Measurements from ENCODE around the gene RHNO1.

Gene RHNO1, protein sequence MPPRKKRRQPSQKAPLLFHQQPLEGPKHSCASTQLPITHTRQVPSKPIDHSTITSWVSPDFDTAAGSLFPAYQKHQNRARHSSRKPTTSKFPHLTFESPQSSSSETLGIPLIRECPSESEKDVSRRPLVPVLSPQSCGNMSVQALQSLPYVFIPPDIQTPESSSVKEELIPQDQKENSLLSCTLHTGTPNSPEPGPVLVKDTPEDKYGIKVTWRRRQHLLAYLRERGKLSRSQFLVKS

DNA sequence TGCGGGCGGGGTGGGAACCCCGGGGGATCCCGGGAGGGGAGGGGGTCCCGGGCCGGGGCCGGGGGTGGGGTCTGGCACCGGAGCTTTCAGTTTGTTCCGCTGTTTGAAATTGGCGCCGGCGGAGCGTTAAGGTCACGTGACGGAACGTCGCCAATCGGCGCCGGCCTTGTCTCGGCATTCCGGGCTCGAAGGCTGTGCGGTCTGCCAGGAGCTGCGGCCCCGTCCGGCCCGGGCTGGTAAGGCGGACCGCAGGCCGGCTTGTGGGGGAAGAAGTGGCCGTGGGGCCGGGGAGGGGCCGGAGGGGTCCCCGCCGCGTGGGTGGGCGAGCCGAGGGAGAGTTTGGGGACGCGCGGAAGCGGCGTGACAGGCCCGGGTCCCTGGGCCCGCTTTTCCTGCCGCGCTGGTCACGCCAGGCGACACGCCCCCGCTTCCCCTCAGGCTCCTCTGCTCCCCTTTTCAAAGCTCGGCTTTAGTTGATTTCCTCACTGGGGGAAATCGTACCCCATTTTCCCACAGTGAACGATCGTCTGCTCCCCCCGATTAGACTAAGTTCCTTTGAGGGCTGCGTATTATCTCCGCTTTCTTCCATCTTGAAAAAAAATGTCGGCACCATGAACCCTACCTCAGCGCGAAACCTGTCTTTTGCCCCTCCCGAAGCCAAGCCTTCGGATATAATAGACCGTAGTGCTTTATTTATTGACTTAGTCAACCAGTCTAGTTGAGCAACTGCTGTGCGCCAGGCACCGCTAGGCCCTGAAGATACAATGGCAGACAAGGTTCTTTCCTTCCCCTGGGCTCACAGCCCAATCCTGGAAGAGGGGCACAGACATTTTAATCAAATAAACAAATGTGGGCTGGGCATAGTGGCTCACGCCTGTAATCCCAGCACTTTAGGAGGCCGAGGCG lies at the start of gene RHNO1, which contains the start of gene FOXM1:
RHNO1 (plus strand) TSS at position 177 of the 906 bp plus-strand sequence. CDS start 8,144 bp downstream, outside the sequence.
FOXM1 (minus strand) TSS at position 128 of the 906 bp plus-strand sequence. CDS start 2,696 bp downstream, outside the sequence.
- H3K4me3 ChIP-seq (ENCODE audit: low read depth, low read length), result peak within 1 kb of the TSS; percentile 90
- DNase-seq (ENCODE audit: low read depth), result no peak

DNA sequence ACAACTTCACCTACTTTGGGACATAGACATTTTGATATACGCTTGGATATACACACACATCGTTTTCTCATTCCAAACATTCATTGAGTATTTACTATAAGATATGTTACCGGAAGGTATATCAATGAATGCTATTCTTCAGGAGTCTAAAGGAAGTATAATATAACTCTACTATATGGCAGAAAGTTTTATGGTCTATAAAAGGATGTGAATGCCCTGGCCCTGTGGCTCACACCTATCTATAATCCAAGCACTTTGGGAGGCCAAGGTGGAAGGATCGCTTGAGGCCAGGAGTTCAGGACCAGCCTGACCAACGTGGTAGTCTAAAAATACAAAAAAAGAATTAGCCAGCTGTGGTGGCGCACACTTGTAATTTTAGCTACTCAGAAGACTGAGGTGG lies 47.7 kb upstream of the RHNO1 start:
- no peak for DNase-seq (ENCODE audit: low read depth)
- no peak overlapping the region for H3K4me3 ChIP-seq (ENCODE audit: low read depth, low read length)

DNA sequence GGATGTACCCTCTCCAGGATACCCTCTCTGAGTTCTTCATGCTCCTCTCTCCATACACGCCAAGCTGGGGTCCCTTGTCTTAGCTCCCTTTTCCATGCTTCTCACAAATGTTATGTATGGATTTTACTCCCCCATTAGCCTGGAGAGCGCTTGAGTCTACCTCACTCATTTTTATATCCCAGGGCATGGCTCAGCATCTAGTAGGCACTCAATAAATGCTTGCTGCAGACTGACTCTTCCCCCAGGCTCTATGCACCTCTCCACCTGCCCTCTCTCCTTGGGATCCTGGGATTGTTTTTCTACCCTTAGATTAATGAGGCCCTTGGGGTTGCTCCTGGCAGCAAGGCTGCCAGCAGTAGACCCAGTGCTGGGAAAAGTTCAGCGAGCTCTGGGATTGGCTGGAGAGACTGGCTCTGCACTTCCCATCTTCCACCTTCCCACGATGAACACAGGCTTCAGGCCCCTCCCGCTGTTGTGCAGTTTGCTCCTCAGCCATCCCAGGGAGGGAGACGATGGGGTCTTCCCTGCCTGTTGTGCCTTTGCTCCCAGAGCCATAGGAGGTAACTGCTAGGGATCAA lies 44.4 kb upstream of the RHNO1 start:
- no peak for DNase-seq (ENCODE audit: low read depth)
- no peak overlapping the region for H3K4me3 ChIP-seq (ENCODE audit: low read depth, low read length)

DNA sequence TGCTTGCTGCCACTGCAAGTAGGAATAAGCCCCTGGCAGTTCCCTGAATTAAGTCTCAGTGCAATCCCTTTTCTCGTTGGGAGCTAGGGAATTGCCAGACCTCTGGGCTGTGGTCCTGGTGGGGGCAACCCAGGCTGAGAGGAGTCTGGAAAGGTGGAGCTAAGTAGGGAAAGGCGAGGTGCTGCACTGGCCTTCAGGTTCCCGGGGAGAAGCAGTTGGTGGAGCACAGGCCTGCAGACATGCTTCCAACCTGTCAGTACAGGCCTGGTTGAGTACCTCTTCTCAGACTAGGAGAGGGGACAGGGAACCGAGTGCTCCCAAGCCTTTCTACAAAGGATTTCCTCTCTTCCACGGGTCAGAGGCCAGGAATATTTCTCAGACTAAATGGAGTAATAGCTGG lies 43.7 kb upstream of the RHNO1 start:
- no peak for DNase-seq (ENCODE audit: low read depth)
- H3K4me3 ChIP-seq (ENCODE audit: low read depth, low read length), result no peak overlapping the region

DNA sequence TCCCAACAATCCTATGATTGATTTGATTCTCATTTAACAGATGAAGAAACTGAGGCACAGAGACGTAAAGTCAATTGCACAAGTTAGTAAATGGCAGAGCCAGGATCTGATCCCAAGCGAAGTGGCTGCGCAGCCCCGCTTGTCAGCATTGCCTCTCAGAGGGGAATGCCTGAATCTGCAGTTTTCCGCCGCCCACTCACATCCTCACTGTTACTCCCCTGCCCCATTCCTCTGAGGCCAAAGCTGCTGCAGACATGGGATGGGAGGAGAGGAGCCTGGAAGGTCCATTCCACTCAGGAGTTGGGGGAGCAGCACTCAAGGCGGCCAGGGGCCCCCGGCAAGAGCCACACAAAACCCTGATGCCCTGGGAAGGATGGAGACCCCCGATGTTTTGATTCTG lies 43.2 kb upstream of the RHNO1 start:
- DNase-seq (ENCODE audit: low read depth), result no peak
- H3K4me3 ChIP-seq (ENCODE audit: low read depth, low read length), result no peak overlapping the region

DNA sequence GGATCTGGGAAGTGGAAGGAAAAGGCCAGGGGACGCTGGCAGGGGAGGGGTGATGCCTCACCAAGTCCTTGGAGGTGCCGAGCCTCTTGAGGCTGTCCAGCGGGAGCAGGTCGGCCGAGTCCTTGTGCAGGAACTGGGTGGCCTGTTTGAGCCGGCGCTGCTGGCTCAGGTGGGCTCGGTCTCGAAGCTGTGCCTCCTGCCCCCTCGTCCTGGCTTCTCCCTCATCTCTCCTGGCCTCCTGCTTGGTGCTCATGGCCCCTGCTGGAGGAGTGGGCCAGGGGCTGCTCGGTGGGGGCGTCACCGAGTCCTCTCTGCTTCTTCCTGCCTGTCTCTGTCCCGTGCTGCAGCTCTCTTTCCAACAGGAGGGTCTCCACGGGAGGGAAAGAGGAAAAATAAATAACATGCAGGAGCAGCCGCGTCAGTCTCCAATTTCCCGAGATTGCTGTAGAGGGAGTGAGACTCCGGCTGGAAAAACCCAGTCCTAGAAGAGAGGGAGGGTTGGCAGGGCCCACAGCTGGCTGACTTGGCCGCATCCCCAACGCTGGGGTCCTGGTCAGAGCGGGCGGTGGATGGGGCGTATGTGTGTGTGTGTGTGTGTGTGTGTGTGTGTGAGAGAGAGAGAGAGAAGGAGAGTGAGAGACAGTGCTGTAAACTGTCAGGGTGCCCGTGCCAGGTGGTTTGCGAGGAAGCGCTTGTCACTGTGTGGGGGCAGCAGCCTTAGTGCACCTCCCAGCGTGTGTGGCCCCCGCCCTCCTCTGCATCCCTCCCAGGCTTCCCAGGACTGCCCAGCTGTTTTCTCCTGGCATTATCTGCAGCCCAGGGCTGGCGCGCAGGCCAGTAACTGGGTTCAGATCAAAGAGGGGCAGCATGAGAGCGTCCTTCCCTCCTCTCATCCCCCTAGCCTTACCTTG lies 42.2 kb upstream of the RHNO1 start, which contains the start of gene NRIP2:
NRIP2 (minus strand) TSS at position 455 of the 911 bp plus-strand sequence; CDS start at position 403, 52 bp downstream.
- peak; percentile 61 for DNase-seq (ENCODE audit: low read depth)
- peak within 1 kb of the TSS; percentile 17 for H3K4me3 ChIP-seq (ENCODE audit: low read depth, low read length)

DNA sequence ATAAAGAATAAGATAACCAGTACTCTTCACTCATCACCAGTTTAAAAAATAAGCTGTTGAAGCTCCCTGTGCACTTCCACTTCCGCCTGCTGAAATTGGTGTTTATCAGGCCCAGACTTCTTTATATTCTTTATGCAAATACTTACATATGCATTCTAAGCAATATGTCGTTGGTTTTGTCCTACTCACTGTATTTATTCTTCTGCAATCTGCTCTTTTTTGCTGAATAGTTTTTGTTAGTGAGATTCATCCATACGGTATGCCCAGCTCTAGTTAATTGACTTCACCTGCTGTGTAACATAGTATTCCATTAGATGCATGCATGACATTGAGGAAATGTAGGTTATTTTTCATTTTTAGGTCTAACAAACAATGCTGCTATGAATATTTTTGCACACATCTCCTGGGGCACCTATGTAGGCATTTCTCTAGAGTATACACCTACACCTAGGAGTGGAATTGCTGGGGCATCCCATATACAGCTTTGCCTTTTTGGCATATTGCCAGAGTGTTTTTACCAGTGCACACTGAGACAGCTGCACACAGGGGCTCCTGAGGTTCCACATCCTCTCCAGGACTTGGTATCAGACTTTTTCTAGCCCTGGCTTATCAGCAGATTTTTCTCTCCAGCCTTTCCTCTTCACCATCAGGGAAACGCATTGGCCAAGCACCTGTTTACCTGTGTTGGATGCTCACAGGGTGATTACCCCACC lies 41.2 kb upstream of the RHNO1 start:
- no peak overlapping the region for H3K4me3 ChIP-seq (ENCODE audit: low read depth, low read length)
- no peak for DNase-seq (ENCODE audit: low read depth)

DNA sequence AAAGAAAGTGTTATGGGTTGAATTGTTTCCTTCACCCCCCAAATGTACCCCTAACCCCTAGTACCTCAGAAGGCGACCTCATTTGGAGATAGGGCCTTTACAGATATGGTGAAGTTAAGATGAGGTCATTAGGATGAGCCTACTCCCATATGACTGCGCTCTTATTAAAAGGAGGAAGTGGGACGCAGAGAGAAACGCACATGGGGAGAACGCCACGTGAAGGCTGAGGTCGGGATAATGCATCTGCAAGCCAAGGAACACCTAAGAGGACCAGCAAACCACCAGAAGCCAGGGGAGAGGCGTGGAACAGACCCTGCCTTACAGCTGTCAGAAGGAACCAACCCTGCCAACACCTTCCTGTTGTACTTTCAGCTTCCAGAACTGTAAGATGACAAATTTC lies 40.4 kb upstream of the RHNO1 start:
- H3K4me3 ChIP-seq (ENCODE audit: low read depth, low read length), result no peak overlapping the region
- no peak for DNase-seq (ENCODE audit: low read depth)

DNA sequence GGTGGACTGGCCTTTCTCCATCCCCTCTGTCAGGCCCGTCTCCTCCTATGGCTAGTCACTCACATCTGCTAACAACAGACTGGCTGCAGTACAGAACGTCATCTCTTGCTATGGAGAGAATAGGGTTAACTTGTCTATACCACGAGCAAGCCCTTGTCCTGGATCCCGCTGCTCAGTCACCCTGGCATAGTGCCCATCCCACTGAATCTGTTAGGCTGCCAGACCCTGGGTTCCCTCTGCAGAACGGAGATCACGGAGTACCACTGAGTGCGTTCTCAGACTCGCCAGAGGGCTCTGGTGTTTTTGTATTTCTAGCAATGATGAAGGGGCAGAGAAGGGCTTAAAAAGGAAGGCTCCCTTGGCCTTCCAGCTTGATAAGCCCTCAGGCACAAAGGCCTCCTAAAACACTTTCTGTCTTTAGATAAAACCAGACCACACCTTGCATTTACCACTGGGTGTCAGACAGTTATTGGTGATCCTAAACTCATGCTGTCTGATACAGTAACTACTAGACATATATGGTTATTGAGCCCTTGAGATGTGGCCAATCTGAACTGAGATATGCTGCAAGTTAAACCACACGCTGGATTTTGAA lies 35.9 kb upstream of the RHNO1 start:
- DNase-seq (ENCODE audit: low read depth), result no peak
- H3K4me3 ChIP-seq (ENCODE audit: low read depth, low read length), result no peak overlapping the region

DNA sequence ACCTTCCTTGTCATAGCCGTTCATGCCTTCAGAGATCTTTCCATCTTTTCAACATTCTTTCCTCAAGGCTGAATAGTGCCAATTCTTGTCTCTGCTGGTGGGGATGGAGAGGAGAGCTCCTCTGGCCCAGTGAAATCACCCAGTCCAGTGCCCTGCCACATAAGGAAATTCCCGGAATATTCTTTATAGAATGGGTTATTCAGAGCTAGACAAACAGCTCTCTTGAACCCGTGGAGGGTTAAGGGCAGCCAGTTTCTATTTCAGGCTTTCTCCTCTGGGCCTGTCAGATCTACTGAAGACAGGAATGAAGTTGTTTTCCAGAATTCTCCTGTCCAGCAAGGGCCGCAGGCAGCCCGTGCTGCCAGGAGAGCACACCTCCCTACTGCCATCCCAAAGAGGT lies 34.1 kb upstream of the RHNO1 start:
- DNase-seq (ENCODE audit: low read depth), result no peak
- no peak overlapping the region for H3K4me3 ChIP-seq (ENCODE audit: low read depth, low read length)

DNA sequence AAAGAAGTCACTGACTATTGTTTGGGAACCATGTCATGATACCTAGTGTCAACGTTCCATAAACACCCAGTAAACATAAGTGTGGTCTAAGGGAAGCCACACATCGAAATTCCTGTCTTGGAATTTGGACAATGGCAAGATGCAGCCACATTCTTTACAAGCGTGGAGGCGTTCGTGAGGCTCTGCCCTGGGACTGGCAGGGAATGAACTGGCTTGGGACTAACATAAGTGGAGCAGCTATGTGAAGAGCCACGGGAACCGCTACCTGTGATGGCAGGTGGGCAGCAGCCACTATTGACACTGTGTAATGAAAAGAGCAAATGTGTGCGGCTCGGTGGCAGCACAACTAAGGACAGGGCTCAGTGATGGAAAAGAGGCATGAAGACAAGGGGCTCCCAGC lies 32.2 kb upstream of the RHNO1 start:
- no peak overlapping the region for H3K4me3 ChIP-seq (ENCODE audit: low read depth, low read length)

DNA sequence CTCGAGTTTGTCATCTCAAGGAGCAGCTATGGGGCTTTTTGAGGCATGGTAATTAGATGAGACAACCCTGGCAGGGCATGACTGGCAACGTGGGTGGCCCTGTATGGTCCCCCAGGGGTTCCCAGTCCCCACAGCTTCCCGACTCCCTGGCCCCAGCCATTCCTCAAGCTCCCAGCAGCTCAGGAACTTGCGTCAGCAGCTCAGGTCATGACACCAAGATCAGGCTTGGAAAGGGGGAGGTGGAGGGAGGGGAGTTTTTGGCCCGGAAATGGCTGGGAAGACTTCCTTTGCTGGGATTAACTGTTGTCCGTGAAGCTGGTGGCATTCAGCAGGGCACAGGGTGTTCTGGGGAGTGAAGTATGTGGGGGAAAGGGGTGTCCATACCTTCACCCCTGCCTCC lies 31.7 kb upstream of the RHNO1 start:
- DNase-seq (ENCODE audit: low read depth), result peak; percentile 72
- H3K4me3 ChIP-seq (ENCODE audit: low read depth, low read length), result no peak overlapping the region

More for the DNA sequence above, 32.2 kb upstream of the RHNO1 start:
- DNase-seq (ENCODE audit: low read depth), result no peak

DNA sequence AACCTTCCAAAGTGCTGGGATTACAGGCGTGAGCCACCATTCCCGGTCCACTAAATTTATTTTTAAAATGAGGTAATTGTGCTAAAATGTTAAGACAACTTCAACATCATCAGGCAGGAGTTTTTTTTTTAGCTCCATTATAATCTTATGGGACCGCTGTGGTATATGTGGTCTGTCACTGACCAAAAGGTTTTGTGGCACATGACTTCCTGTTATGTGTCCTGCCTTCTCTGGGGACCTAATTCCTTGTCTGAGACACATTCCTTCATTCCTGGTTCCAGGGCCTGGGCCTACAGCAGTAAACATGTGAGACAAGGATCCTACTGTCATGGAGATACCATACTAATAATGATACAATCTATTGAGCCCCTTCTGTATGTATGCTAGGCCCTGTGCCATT lies 25.1 kb upstream of the RHNO1 start:
- DNase-seq (ENCODE audit: low read depth), result no peak
- H3K4me3 ChIP-seq (ENCODE audit: low read depth, low read length), result no peak overlapping the region

DNA sequence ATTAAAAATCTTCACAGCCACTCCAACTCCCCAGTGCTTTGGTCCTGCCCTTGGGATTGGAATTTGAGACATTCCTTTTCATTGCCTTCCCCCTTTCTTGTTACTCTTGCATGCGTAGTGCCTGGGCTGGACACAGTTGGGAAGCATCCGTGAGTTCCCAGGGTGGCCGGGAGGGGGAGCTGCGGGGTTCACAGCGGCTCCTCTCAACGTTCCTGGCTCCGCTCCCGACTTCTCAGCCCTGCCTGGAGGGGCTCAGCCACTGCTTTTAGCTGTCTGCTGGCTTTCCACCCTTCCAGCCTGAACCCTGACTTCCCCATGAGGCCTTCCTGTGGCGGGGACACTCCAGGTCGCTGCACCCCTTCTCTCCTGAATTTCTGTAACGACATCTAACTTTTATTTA lies 23.4 kb upstream of the RHNO1 start:
- H3K4me3 ChIP-seq (ENCODE audit: low read depth, low read length), result no peak overlapping the region
- DNase-seq (ENCODE audit: low read depth), result no peak

DNA sequence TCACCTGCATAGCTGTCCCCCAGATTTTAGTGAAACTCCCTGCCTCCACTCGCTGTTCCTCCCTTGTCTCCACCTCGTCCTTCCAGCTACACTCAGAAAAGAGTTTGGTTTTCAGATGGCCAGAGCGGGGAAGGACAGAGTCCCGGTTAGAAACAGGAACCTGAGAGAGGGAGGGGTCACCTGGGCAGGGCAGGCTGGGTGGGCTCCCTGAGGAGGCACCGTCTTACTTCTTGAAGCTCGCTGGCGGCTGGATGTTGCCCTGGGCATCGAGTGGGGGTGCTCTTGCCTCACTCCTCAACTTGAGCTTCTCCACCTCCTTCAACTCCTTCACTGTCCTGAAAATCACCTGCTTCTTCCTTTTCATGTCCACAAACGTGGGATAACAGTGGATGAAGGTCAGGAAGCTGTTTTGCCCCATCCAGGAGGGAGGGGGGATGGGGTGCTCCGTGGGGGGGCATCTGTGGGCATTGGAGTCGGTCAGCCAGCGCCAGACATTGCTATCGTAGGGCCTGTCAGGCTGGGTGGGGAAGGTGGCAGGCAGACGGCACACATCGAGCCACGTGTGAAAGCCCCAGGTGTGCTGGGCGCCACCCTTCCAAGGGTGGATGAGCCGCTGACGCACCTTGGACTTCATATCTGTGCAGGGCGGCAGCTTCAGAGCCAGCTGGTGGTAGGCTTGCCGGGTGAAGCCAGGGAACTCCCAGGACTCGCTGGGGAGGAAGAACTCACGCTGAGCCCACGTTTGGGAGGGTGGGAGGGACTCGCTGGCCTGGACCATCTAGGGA lies 22.2 kb upstream of the RHNO1 start:
- H3K4me3 ChIP-seq (ENCODE audit: low read depth, low read length), result no peak overlapping the region
- DNase-seq (ENCODE audit: low read depth), result no peak

DNA sequence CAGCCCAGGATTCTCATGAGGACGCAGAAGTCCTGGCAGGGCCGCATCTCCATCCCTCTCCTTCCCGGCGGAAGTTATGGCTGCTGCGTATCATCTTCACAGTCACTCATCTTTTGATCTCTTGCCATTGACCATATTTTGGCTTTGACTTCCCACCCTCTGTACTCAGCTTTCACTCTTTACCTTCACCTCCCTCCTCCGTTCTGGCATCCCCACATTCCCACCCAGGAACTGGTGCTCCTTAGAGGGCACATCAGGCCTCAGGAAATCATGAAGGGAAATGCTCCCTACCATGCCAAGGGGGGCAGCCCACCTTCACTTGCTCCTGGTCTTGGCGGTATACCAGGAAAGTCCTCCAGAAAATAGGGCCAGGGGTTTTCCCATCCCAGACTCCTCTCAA lies 21.5 kb upstream of the RHNO1 start:
- no peak overlapping the region for H3K4me3 ChIP-seq (ENCODE audit: low read depth, low read length)
- no peak for DNase-seq (ENCODE audit: low read depth)

DNA sequence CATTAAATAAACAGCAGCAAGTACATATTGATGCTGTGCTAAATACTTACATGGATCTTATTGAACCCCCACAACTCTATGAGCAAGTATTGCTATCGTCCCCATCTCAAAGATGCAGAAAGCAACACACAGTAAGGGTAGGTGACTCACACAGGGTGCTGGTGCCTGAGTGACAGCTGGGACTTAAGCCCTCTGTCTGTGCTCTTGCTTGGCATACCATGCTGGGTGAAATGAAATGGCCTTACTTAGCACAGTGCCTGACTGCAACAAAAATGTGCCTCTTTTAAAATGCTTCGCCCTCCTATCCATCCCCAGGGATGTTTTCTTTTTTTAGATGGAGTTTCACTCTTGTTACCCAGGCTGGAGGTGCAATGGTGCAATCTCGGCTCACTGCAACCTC lies 21.0 kb upstream of the RHNO1 start:
- no peak for DNase-seq (ENCODE audit: low read depth)
- no peak overlapping the region for H3K4me3 ChIP-seq (ENCODE audit: low read depth, low read length)

DNA sequence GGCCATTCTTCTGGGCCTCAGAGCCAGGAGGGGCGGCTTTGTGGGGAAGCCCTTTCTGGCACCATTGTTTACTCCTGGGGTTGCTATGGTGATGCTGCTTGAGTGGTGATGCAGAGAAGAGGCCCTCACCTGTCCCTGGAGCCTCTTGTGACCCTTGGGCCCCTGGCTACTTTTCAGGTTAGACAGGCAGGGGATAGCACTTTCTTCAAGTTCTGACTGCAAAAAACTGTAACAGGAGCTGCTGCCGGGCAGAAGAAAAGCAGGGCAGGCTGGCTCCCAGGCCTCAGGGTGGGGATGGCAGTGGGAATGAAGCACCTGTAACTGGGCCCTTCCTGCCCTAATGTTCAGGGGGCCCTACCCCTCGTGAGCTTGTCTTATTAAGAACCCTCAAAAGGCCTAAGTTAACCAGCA lies 20.0 kb upstream of the RHNO1 start, which contains the start of gene TEX52:
TEX52 (minus strand) TSS at position 19 of the 411 bp plus-strand sequence; CDS start at position 6, 13 bp downstream.
- H3K4me3 ChIP-seq (ENCODE audit: low read depth, low read length), result no peak within 1 kb of the TSS

More for the DNA sequence above, 20.0 kb upstream of the RHNO1 start, which contains the start of gene TEX52:
- no peak for DNase-seq (ENCODE audit: low read depth)

All from skeletal muscle cell (primary cell).